Central memory CD8-positive, alpha-beta T cell (primary cell): ENCODE data around the gene HACD3.
"Not testable (repeated sequence)": the region's sequence is repeated elsewhere in the genome, so short reads cannot be mapped to it uniquely, and the experiment has no call there.

Source experiments
- ATAC-seq: fragments of 150-1000 bp; cut with Tn5 transposase; replicated peaks from 2 replicates; pipeline ENCODE4 v1.10.0; 2022; ENCODE audit warnings: mild to moderate bottlenecking, moderate FRiP score, moderate number of reproducible peaks; ENCODE audit not compliant: poor library complexity, severe bottlenecking; ENCODE audit errors: extremely low read depth
- DNase-seq, 2 donors: peaks; one replicate each; pipeline ENCODE4 v3.0.0; 2021; ENCODE audit warnings: low spot score in 2 of 2
- H3K27ac Mint-ChIP-seq: one replicate; pipeline ENCODE4 v1.8.0; 2022; ENCODE audit warnings: low read depth, mild to moderate bottlenecking, moderate library complexity, mixed read lengths
- H3K27me3 Mint-ChIP-seq: one replicate; pipeline ENCODE4 v1.8.0; 2022; ENCODE audit warnings: mixed read lengths
- H3K36me3 Mint-ChIP-seq: one replicate; pipeline ENCODE4 v1.8.0; 2022; ENCODE audit warnings: mild to moderate bottlenecking, moderate library complexity, mixed read lengths; ENCODE audit not compliant: insufficient read depth
- H3K4me1 Mint-ChIP-seq: one replicate; pipeline ENCODE4 v1.8.0; 2022; ENCODE audit warnings: mixed read lengths
- H3K4me3 Mint-ChIP-seq: one replicate; pipeline ENCODE4 v1.8.0; 2022; ENCODE audit warnings: mild to moderate bottlenecking, moderate library complexity, mixed read lengths
- H3K9me3 Mint-ChIP-seq: one replicate; pipeline ENCODE4 v1.8.0; 2022; ENCODE audit warnings: mixed read lengths

Gene HACD3

DNA sequence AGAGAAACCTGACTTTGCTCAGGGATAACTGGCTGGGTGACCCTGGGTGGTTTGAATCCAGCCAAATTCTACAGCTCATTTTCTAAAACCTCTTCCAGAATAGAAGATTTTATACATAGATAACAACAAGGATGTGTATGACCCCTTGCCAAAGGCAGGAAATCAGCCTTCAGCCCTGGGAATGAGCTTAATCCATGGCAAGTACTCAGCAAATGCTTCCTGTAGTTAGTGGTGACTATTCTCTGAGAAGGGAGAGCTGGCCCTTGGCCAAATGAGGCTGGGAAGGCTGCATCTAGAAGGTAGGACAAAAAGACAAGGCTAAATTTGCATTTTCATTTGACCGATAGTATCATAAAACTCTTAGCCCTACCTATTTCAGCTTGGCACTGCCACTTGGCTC lies 4.6 kb upstream of the HACD3 start:
- Mint-ChIP-seq H3K9me3 (no peaks in the 10 kb centered on the region), H3K27ac (no peak overlapping the region), H3K4me3 (no peak overlapping the region), H3K36me3 (peaks cover 4% of the 10 kb centered on the region), H3K27me3 (no peaks in the 10 kb centered on the region), H3K4me1 (peaks cover 6% of the 10 kb centered on the region)
- no peak for DNase-seq
- ATAC-seq = no peak

DNA sequence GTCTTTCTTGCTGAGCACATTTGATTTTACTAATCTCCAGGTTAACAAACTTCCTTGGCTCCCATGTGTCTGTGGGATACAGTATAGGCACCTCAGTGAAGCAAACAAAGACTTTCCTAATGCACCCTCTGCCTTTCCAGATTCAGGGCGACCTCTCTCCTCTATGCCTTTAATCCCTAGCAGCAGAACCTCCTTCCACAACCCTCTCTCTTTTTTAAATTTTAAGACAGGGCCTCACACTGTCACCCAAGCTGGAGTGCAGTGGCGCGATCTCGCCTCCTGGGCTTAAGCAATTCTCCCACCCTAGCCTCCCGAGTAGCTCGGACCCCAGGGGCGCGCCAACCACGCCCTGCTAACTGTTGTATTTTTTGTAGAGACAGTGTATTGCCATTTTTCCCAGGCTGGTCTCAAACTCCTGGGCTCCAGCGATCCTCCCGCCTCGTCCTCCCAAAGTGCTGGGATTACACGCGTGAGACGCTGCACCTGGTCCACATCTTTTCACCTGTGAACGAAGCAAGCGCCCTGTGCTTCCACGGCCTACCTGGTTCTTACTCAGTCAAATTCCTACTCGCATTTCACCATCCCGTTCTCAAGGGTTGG lies 1.7 kb upstream of the HACD3 start:
- Mint-ChIP-seq H3K9me3 (no peaks in the 10 kb centered on the region), H3K36me3 (peaks cover 4% of the 10 kb centered on the region), H3K4me1 (peaks cover 24% of the 10 kb centered on the region), H3K4me3 (no peak overlapping the region), H3K27me3 (no peaks in the 10 kb centered on the region), H3K27ac (no peak overlapping the region)
- no peak for ATAC-seq
- DNase-seq = no peak

DNA sequence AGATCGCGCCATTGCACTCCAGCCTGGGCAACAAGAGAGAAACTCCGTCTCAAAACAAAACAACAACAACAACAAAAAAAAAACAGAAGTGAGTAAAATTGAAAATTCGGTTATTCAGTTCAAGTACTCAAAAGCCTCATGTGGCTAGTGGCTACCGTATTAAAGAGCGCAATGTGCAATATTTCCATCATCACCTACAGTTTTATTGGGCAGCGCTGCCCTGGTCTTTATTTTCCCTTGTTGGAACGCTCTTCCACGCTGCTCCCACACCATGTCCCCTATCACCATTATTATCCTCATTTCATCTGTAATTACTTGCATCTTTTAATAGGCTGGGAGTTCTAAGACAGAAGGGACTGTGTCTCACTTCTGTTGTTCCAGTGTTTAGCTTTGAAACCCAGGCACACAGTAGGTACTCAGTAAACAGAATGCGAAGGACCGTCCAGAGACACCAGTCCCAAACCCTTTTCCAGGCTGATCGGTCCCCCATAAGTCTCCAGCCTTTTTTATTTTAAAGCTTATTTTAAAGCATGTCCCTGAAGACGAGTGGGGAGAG lies 423 bp upstream of the HACD3 start:
- DNase-seq (no peak), ATAC-seq (no peak)
- peaks cover 4% of the 10 kb centered on the region for H3K36me3 Mint-ChIP-seq
- no peaks in the 10 kb centered on the region for H3K27me3 Mint-ChIP-seq
- H3K27ac Mint-ChIP-seq = peak overlapping the region; percentile 56
- peaks cover 34% of the 10 kb centered on the region for H3K4me1 Mint-ChIP-seq
- no peaks in the 10 kb centered on the region for H3K9me3 Mint-ChIP-seq
- H3K4me3 Mint-ChIP-seq = peak overlapping the region; percentile 74

DNA sequence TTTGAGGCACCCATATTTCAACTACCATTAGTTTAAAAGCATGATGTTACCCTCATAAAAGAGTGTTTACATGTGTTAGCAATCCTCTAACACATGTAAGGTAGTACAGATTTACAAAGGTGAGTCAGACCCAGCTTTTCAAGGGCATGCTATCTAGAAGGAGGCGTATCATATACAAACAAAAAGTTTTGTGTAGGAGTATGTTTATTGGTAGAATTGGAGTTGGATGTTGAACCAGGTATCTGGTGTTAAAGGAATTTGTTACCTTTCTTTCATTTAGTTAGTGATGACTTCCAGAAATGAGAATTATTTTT lies 2.4 kb downstream of the HACD3 start:
- DNase-seq (no peak), ATAC-seq (no peak)
- Mint-ChIP-seq H3K4me3 (no peak overlapping the region), H3K4me1 (peaks cover 45% of the 10 kb centered on the region), H3K27ac (no peak overlapping the region), H3K9me3 (no peaks in the 10 kb centered on the region), H3K36me3 (peaks cover 4% of the 10 kb centered on the region), H3K27me3 (no peaks in the 10 kb centered on the region)

DNA sequence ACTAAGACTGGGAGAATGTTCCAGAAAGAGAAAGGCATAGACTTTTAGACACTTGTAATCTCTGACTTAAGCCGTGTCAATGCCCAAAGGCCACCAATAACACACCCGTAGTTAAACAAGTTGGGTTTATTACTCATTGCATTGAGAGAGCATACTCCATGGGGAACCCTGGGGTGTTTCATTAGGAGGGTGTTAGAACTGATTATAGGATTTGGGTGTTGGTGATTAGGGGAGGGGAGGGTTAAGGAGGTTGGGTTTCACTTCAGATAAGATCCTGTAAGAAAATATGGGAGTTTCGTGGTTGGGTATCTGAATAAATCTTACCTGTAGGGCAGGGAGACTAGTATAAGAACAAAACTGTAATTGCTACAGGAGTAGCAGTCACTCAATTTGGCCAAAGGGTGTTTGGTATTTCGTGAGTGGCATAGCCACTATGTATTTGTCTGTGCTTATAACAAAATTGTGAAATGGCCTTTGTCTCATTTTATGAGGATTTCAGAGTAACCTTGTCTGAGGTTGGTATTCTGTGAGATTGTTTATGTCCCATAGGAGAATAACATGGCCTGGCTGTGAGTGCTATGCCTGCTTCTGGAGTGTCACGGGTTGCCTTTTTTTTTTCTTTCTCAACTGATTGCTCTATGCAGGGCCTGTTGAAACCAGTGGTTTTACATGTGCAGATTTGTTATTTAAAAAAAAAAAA lies 2.9 kb downstream of the HACD3 start:
- no peaks in the 10 kb centered on the region for H3K27me3 Mint-ChIP-seq
- no peaks in the 10 kb centered on the region for H3K9me3 Mint-ChIP-seq
- peaks cover 49% of the 10 kb centered on the region for H3K4me1 Mint-ChIP-seq
- H3K27ac Mint-ChIP-seq = no peak overlapping the region
- H3K4me3 Mint-ChIP-seq = no peak overlapping the region
- H3K36me3 Mint-ChIP-seq = peaks cover 6% of the 10 kb centered on the region
- DNase-seq (no peak), ATAC-seq (no peak)

DNA sequence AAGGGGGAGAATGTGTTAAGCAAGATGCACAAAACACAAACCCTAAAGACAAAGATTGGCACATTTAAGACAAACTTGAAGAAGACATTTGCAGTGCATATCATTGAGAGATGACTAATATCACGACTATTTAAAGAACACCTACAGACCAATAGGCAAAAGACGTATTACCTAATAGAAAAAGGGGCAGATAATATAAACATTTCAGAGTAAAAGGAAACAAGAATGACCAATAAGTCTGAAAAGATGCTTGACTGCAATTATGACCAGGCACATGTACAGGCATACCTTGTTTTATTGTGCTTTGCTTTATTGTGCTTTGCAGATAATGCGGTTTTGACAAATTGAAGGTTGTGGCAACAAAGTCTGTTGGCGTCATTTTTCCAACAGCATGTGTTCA lies 4.9 kb downstream of the HACD3 start:
- Mint-ChIP-seq H3K9me3 (no peaks in the 10 kb centered on the region), H3K27ac (no peak overlapping the region), H3K4me3 (no peak overlapping the region), H3K36me3 (peaks cover 6% of the 10 kb centered on the region), H3K4me1 (peaks cover 46% of the 10 kb centered on the region), H3K27me3 (no peaks in the 10 kb centered on the region)
- no peak for DNase-seq
- ATAC-seq = no peak

DNA sequence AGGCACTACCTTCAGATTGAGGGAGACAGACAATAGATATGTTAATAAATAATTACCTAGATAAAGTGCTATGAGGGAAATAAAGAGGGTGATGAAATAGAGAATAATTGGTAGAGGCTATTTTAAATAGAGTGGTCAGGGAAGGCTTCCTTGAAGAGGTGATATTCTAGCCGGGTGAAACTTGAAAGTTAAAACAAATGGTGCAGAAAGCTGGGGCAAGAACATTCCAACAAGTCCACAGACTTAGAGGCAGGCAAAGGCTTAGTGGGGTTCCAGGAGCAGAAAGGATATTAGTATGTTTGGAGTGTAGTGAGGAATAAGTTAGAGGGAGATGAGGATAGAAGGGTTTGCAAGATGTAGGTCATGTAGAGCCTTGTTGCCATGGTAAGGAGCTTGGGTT lies 10.1 kb downstream of the HACD3 start:
- H3K4me3 Mint-ChIP-seq = no peak overlapping the region
- H3K36me3 Mint-ChIP-seq = peaks cover 7% of the 10 kb centered on the region
- H3K27me3 Mint-ChIP-seq = no peaks in the 10 kb centered on the region
- H3K9me3 Mint-ChIP-seq = no peaks in the 10 kb centered on the region
- DNase-seq = no peak
- ATAC-seq = no peak
- peaks cover 28% of the 10 kb centered on the region for H3K4me1 Mint-ChIP-seq
- H3K27ac Mint-ChIP-seq = peak overlapping the region; percentile 2

DNA sequence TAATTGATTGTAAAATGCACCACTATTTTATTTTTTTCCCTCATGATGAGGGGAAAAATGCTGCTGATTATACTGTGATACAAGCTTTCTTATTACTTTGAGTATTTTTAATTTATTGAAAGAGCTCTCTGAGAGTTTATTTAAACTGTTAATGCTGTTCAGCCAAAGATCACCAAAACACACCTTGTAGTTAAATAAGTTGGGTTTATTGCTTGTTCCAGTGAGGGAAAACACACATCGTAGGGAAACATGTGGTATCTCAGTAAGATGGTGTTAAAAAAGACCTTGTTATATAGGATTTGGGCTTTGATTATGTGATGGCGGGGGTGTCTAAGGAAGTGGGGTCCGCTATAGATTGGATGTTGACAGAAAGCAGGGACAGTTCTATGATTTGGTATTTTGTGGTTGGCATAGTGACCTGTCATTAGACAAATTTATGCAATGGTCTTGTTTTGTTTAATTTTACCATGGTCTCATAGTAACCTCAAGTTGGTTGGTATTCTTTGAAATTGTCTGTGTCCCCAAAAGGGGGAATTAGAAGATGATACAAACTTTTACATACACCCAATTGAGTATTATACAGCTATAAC lies 11.1 kb downstream of the HACD3 start:
- Mint-ChIP-seq H3K4me1 (peaks cover 24% of the 10 kb centered on the region), H3K27ac (no peak overlapping the region), H3K4me3 (no peak overlapping the region), H3K27me3 (no peaks in the 10 kb centered on the region), H3K36me3 (peaks cover 7% of the 10 kb centered on the region), H3K9me3 (no peaks in the 10 kb centered on the region)
- DNase-seq (no peak), ATAC-seq (no peak)

DNA sequence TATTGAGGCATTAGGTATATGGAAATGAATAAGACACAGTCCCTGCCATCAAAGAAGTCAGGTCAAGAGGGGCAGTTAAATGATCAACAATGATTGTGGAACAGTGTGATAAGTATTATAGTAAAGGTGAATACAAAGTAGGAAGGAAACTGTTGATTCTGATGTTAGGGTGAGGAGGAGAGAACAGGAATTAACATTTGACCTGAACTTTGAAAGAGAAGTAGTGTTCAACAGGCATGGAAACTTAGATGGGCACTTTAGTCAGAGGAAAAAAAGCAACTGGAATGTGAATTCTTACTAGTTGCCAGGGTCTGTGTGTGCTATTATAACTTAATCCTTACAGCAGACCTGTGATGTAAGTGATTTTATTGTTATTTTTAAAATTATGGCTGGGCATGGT lies 17.6 kb downstream of the HACD3 start:
- H3K27ac Mint-ChIP-seq = peak overlapping the region; percentile 7
- peaks cover 1% of the 10 kb centered on the region for H3K36me3 Mint-ChIP-seq
- no peaks in the 10 kb centered on the region for H3K27me3 Mint-ChIP-seq
- DNase-seq (no peak), ATAC-seq (no peak)
- H3K4me3 Mint-ChIP-seq = no peak overlapping the region
- H3K4me1 Mint-ChIP-seq = peaks cover 18% of the 10 kb centered on the region
- no peaks in the 10 kb centered on the region for H3K9me3 Mint-ChIP-seq

DNA sequence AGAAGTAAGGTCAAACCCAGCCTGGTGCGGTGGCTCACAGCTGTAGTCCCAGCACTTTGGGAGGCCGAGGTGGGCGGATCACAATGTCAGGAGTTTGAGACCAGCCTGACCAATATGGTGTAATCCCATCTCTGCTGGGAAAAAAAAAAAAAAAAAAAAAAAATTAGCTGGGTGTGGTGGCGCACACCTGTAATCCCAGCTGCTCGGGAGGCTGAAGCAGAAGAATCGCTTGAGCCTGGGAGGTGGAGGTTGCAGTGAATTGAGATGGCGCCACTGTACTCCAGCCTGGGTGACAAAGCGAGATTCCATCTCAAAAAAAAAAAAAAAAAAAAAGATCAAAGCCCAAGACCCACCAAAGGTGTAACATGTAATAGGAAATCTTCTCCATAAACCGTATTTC lies 19.0 kb downstream of the HACD3 start:
- not testable (repeated sequence) for DNase-seq, H3K27me3 Mint-ChIP-seq, H3K9me3 Mint-ChIP-seq, ATAC-seq, H3K36me3 Mint-ChIP-seq, H3K4me3 Mint-ChIP-seq, H3K27ac Mint-ChIP-seq
- H3K4me1 Mint-ChIP-seq = peaks cover 18% of the 10 kb centered on the region

DNA sequence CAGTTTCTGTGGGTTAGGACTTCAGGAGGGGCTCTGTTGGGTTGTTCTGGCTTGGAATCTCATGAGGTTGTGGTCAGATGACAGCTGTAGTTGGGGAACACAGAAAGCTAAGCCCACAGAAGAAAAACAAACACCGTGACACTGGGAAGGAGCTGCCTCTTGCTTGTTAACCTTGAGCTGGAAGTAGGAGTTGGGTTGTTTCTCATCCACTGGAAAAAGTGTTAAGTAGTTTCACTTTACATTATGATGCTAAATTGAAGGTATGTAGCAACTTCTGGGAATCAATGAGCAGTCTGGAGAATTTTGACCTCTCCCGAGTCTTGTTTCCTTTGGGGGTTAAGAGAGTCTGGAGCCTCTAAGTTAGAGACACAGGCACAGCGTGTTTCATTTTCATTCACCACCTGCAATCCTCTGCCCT lies 20.4 kb downstream of the HACD3 start:
- Mint-ChIP-seq H3K4me1 (peaks cover 18% of the 10 kb centered on the region), H3K9me3 (no peaks in the 10 kb centered on the region), H3K4me3 (no peak overlapping the region), H3K27me3 (no peaks in the 10 kb centered on the region), H3K36me3 (peaks cover 12% of the 10 kb centered on the region), H3K27ac (no peak overlapping the region)
- DNase-seq (no peak), ATAC-seq (no peak)

DNA sequence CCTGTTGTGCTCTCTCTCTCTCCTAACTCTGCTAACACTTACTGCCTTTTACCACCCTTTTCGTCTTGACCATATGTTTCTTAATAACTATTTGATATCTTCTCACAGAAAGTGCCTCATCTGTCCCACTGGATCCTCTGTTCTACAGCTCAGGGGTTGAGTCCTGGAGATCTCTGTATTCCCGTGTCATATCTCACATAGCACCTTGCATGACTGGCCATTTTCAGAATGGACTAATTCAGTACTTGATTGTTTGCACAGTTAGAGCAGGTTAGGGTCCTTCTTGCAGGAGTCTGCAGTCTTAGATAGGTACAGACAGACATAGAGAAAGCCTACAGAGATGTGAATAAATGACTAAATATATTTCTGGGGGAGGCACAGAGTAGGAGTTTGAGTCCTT lies 20.9 kb downstream of the HACD3 start:
- Mint-ChIP-seq H3K9me3 (no peaks in the 10 kb centered on the region), H3K27ac (no peak overlapping the region), H3K4me3 (no peak overlapping the region), H3K36me3 (peaks cover 13% of the 10 kb centered on the region), H3K27me3 (no peaks in the 10 kb centered on the region), H3K4me1 (peaks cover 18% of the 10 kb centered on the region)
- no peak for DNase-seq
- no peak for ATAC-seq

DNA sequence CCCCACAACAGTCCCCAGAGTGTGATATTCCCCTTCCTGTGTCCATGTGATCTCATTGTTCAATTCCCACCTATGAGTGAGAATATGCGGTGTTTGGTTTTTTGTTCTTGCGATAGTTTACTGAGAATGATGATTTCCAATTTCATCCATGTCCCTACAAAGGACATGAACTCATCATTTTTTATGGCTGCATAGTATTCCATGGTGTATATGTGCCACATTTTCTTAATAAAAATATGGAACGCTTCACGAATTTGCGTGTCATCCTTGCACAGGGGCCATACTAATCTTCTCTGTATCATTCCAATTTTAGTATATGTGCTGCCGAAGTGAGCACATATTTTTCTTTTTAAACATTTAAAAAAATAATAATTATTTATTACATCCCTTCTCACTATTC lies 22.6 kb downstream of the HACD3 start:
- Mint-ChIP-seq H3K36me3 (peaks cover 21% of the 10 kb centered on the region), H3K4me1 (peaks cover 14% of the 10 kb centered on the region)
- DNase-seq, H3K27ac Mint-ChIP-seq, ATAC-seq, H3K27me3 Mint-ChIP-seq, H3K9me3 Mint-ChIP-seq, H3K4me3 Mint-ChIP-seq: not testable (repeated sequence)
